AG04450 (cell line): ENCODE measurements around the gene STRBP. TPM values are rescaled to one million over a fixed set of nuclear protein-coding genes. Genes with fewer than 3 reads are reported as not detected.

Experiments used
- CTCF ChIA-PET: fragments of 300-600, 350-600 bp; formaldehyde crosslinking; extraction: SDS; loops from one replicate; lab custom pipeline; 2022; ENCODE audit warnings: antibody characterized with exemption, inconsistent platforms; lab: Charles Lee
- POLR2A ChIA-PET: fragments of 350-600 bp; formaldehyde crosslinking; extraction: SDS; loops from one replicate; lab custom pipeline; 2021; ENCODE audit warnings: antibody characterized with exemption, inconsistent platforms; lab: Yijun Ruan, JAX
- DNase-seq: peaks from one replicate; pipeline ENCODE4 v3.0.0-alpha.2; 2011; ENCODE audit warnings: low read depth, low spot score
- H3K27ac ChIP-seq: one replicate; pipeline ENCODE4 v1.5.1; 2012; ENCODE audit warnings: low read depth, low read length, control low read depth
- H3K27me3 ChIP-seq: one replicate; pipeline ENCODE4 v1.6.0; 2012; ENCODE audit warnings: low read length; ENCODE audit not compliant: control insufficient read depth, insufficient read depth
- H3K4me3 ChIP-seq: 2 replicates; pipeline ENCODE4 v1.5.1; 2011; ENCODE audit warnings: mild to moderate bottlenecking, low read depth, low read length, control low read depth
- H3K9me3 ChIP-seq: 2 replicates; pipeline ENCODE4 v1.5.1; 2012; ENCODE audit warnings: low read length; ENCODE audit not compliant: control insufficient read depth, insufficient read depth
- CTCF ChIP-seq: IDR thresholded peaks from 2 replicates; pipeline ENCODE4 v1.5.1; 2011; ENCODE audit warnings: low read depth, low read length, control low read depth, inconsistent platforms
- polyA plus RNA-seq: library from polyadenylated mRNA; depleted of rRNA; stranded (reverse); fragments of >200 nt; gene quantifications from 2 replicates; pipeline ENCODE4 v1.2.3, GENCODE V29; 2011

STRBP gene
- polyA plus RNA-seq, 1 experiment, result 6.3 TPM

DNA sequence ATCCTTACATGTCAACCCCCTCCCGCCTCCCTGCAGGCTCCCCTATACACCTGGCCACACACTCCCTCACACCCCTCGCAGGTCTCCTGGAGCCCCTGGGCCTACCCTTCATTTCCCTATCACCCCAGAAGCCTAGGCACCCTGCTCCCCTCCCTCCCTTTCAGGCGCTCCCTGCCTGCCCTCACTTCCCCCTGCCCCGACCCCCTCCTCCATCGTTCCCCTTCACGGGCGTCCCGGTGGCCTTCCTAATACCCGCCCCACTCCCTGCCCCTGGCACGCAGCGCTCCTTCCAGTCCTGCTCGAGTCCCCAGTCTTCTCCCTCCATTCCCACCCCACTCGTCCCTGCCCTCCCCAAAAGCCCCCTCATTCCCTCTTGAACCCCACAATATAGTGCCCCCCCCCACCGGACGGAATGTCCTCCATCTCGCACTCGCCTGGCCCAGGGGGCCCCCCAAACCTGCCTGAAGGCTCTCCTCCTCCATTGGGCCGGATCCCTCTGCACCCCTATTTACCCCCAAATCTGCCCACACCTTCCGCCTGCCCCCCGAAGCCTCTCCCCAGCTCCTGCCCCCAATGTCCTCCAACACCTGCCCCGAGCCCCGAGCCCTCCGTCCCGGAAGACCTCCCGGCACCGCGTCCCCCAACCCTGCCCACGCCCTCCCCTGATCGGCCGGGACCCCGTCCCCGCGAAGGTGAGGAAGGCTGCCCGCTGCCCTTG is 746 bp downstream of the STRBP start:
- CTCF ChIA-PET, result no interaction called here
- Histone ChIP-seq H3K4me3 (peak overlapping the region; percentile 65), H3K27ac (no peak overlapping the region), H3K9me3 (no peaks in the 10 kb centered on the region; the same call in 1 of the 2 replicates), H3K27me3 (peaks cover 24% of the 10 kb centered on the region)
- POLR2A ChIA-PET, result no interaction called here
- DNase-seq, result no peak
- TF ChIP-seq CTCF, result no peak

DNA sequence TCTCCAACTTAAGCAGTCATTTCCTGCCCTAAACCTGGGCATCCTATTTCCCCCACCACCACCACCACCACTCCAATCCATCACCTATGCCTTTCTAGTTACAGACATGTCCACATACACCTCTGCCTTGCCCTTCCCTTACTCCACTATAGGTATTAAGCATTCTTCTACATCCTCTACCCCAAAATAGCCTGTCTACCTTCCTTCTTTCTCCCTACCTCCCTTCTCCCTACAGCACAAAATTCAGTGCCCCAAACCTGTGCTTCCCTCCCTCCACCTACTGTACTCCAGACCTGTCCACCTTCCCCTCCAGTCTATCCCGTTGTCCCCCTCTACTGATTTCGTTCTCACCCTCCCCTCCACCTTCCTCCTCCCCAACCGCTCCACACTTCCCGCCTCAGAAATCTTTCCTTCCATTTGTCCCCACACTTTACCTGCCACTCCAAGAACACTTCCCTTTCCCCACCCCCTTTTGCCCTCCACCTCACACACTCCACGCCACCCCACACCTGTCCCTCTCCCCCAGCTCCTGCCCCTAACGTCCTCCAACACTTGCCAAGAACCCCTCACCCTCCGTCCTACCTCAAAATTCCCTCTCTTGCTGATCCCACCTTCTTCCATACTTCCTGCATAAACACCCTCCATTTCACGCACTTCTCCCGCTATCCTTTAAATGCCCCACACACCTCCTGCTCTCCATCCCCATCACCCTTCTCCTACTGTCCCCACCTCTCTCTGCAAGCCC is 1.6 kb downstream of the STRBP start:
- H3K27me3 ChIP-seq, result peaks cover 24% of the 10 kb centered on the region
- DNase-seq, result no peak
- no peaks in the 10 kb centered on the region; the same call in 1 of the 2 replicates for H3K9me3 ChIP-seq
- H3K4me3 ChIP-seq, result no peak overlapping the region
- ChIA-PET CTCF (no interaction called here), POLR2A (no interaction called here)
- no peak for TF ChIP-seq CTCF
- no peak overlapping the region for H3K27ac ChIP-seq

- TF ChIP-seq CTCF, result no peak
- ChIA-PET CTCF (no interaction called here), POLR2A (no interaction called here)
- Histone ChIP-seq H3K9me3 (no peaks in the 10 kb centered on the region; the same call in 1 of the 2 replicates), H3K27ac (no peak overlapping the region), H3K27me3 (peaks cover 21% of the 10 kb centered on the region), H3K4me3 (no peak overlapping the region)
- no peak for DNase-seq
These were observed 2.6 kb downstream of the STRBP start for GRCh38 chr9:123265833-123266232.

- H3K4me3 ChIP-seq, result no peak overlapping the region
- ChIA-PET POLR2A (interaction anchor here (0.6 kb wide), 1 partner anchor 44 kb away, joined by 4 read pairs; no protein-coding TSS in a partner anchor), CTCF (interaction anchor here (0.7 kb wide), 1 partner anchor 162 kb away, joined by 10 read pairs; no protein-coding TSS in a partner anchor)
- no peaks in the 10 kb centered on the region; the same call in 1 of the 2 replicates for H3K9me3 ChIP-seq
- peaks cover 19% of the 10 kb centered on the region for H3K27me3 ChIP-seq
- DNase-seq, result no peak
- TF ChIP-seq CTCF, result no peak
- H3K27ac ChIP-seq, result no peak overlapping the region
These were observed 5.2 kb downstream of the STRBP start for GRCh38 chr9:123263227-123263626.

GRCh38 chr9:123262338-123262737 is 6.0 kb downstream of the STRBP start:
- Histone ChIP-seq H3K9me3 (no peaks in the 10 kb centered on the region), H3K4me3 (no peak overlapping the region), H3K27me3 (peaks cover 15% of the 10 kb centered on the region), H3K27ac (no peak overlapping the region)
- POLR2A ChIA-PET, result no interaction called here
- TF ChIP-seq CTCF, result no peak
- DNase-seq, result no peak
- CTCF ChIA-PET, result interaction anchor here (2.0 kb wide), 1 partner anchor 11 kb away, joined by 4 read pairs; no protein-coding TSS in a partner anchor
